ENCODE results near the gene GRIK4. TPM values are rescaled to one million over a fixed set of nuclear protein-coding genes. Genes with fewer than 3 reads are reported as not detected.

GRIK4 gene
- polyA plus RNA-seq, 1 of the 3 experiments (the other 2 are of a cell fraction) = 0.03 TPM

- TF ChIP-seq TEAD4 (IDR thresholded peaks at IDR 0.05; ENCODE audit: borderline replicate concordance, insufficient read depth) (no peak), GATA2 (CRISPR knock-in tag; IDR thresholded peaks at IDR 0.05) (no peak)
Observed at GRCh38 chr11:120486138-120486537, 25.4 kb upstream of the GRIK4 start (continued).

GRCh38 chr11:120489799-120490198, 21.7 kb upstream of the GRIK4 start:
- Histone ChIP-seq H3K79me2 (ENCODE audit: insufficient read depth) (no peaks in the 10 kb centered on the region), H3K4me2 (no peak overlapping the region), H3K9me2 (no peaks in the 10 kb centered on the region), H3F3A (replicated peaks; ENCODE audit: insufficient read depth) (peaks cover 5% of the 10 kb centered on the region), H3K9ac (no peak overlapping the region), H3K4me1 (ENCODE audit: control insufficient read depth in 1 of 2, insufficient read depth in 2 of 2, low read depth in 1 of 2, low read length in 1 of 2) (peaks cover 0 to 2% of the 10 kb centered on the region in 2 experiments; a peak in 1 of 4 replicates), H3K4me3 (ENCODE audit: low read depth in 2 of 2, low read length in 1 of 2) (no peak overlapping the region), H3K9me3 (no peaks in the 10 kb centered on the region), H2AFZ (ENCODE audit: low read depth) (no peak overlapping the region), H3K27me3 (ENCODE audit: insufficient read depth) (no peaks in the 10 kb centered on the region), H3K27ac (ENCODE audit: low read depth in 2 of 2, low read length in 1 of 2) (no peak overlapping the region), H4K20me1 (ENCODE audit: insufficient read depth) (no peaks in the 10 kb centered on the region), H3K36me3 (replicated peaks in 1 of 2; ENCODE audit: control insufficient read depth in 1 of 2, insufficient read depth in 2 of 2, low read length in 1 of 2) (peaks cover 35 to 40% of the 10 kb centered on the region in 2 experiments)
- WGBS (ENCODE audit: low lambda C conversion rate) = 100% methylated on average over 1 of the region's 1 CpG
- DNase-seq = no peak
- no peak for TF ChIP-seq GABPA (IDR thresholded peaks at IDR 0.05; ENCODE audit: low read depth)
- TF ChIP-seq NFIC (IDR thresholded peaks at IDR 0.05; ENCODE audit: borderline replicate concordance) = no peak
- TF ChIP-seq, protein P1, sequence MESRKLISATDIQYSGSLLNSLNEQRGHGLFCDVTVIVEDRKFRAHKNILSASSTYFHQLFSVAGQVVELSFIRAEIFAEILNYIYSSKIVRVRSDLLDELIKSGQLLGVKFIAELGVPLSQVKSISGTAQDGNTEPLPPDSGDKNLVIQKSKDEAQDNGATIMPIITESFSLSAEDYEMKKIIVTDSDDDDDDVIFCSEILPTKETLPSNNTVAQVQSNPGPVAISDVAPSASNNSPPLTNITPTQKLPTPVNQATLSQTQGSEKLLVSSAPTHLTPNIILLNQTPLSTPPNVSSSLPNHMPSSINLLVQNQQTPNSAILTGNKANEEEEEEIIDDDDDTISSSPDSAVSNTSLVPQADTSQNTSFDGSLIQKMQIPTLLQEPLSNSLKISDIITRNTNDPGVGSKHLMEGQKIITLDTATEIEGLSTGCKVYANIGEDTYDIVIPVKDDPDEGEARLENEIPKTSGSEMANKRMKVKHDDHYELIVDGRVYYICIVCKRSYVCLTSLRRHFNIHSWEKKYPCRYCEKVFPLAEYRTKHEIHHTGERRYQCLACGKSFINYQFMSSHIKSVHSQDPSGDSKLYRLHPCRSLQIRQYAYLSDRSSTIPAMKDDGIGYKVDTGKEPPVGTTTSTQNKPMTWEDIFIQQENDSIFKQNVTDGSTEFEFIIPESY (IDR thresholded peaks at IDR 0.05; ENCODE audit: borderline replicate concordance, low read depth) = no peak
- TF ChIP-seq GATA2 (CRISPR knock-in tag; IDR thresholded peaks at IDR 0.05) = no peak
- TF ChIP-seq RCOR1 (IDR thresholded peaks at IDR 0.05; ENCODE audit: low read length) = no peak
- TF ChIP-seq ELF1 (IDR thresholded peaks at IDR 0.05) = no peak
- no peak for TF ChIP-seq MEF2A (IDR thresholded peaks at IDR 0.05; ENCODE audit: borderline replicate concordance, low read depth)
- TF ChIP-seq RFX5 (IDR thresholded peaks at IDR 0.05; ENCODE audit: low read length) = no peak
- TF ChIP-seq POLR2AphosphoS5 (IDR thresholded peaks at IDR 0.05; ENCODE audit: low read depth, low read length) = no peak
- TF ChIP-seq RAD21 (IDR thresholded peaks at IDR 0.05; ENCODE audit: low read length) = no peak
- TF ChIP-seq TEAD4 (IDR thresholded peaks at IDR 0.05; ENCODE audit: borderline replicate concordance, insufficient read depth) = no peak
- TF ChIP-seq, protein P2, sequence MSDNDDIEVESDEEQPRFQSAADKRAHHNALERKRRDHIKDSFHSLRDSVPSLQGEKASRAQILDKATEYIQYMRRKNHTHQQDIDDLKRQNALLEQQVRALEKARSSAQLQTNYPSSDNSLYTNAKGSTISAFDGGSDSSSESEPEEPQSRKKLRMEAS (IDR thresholded peaks at IDR 0.05; ENCODE audit: low read depth) = no peak
- TF ChIP-seq YY1 (IDR thresholded peaks at IDR 0.05; ENCODE audit: low read depth) = no peak
- no peak for TF ChIP-seq CTCF (IDR thresholded peaks at IDR 0.05)
- no peak for TF ChIP-seq FOXJ3 (CRISPR knock-in tag; IDR thresholded peaks at IDR 0.05)
- no peak for TF ChIP-seq JUND (IDR thresholded peaks at IDR 0.05)
- no peak for TF ChIP-seq EZH2phosphoT487 (IDR thresholded peaks at IDR 0.05; ENCODE audit: borderline replicate concordance, low read depth)
- POLR2A ChIA-PET = no interaction called here
- CTCF ChIA-PET = interaction anchor here (0.6 to 2.7 kb wide), 9 partner anchors 10 to 705 kb away, joined by 3 to 15 read pairs (median 4); partner anchors contain the start of gene GRIK4

Measured in SK-N-SH (cell line).